ENCODE results near the gene TBL1Y. TPM values are rescaled to one million over a fixed set of nuclear protein-coding genes. Genes with fewer than 3 reads are reported as not detected.
"Not testable (repeated sequence)": the region's sequence is repeated elsewhere in the genome, so short reads cannot be mapped to it uniquely, and the experiment has no call there.

TBL1Y gene
- total and polyA plus RNA-seq, 2 of the 4 experiments (the other 2 are of a cell fraction) = not detected

DNA sequence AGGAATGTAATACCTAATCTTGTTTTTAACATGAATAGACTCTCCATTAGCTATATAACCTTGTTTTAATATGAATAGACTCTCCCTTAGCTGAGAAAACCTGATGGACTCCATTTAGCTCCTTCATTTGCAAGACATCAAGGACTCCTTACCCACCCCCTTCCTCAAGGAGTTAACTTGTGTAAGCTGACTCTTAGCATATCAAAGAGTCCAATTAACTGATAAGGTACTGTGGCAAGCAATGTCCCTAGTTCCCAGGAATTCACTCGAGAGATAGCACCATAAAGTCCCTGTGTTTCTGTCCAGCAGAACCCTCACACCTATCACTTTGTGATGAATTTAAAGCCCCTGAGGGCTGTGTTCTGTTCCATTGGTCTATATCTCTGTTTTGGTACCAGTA lies 15.3 kb upstream of the TBL1Y start:
- in situ Hi-C loops (cut with MboI; ENCODE audit: low sequenced_read_pairs) = no loop called here
- no peak overlapping the region for H3K4me3 ChIP-seq (ENCODE audit: insufficient read depth, low read depth, low read length)
- H2AFZ ChIP-seq (replicated peaks; ENCODE audit: low read length, poor library complexity) = no peak overlapping the region
- no peak overlapping the region for H2BK5ac ChIP-seq (ENCODE audit: low read depth, low read length, poor library complexity, severe bottlenecking)
- no peaks in the 10 kb centered on the region for H3K79me1 ChIP-seq (ENCODE audit: low read depth in 1 of 2, low read length in 2 of 2)
- H4K8ac ChIP-seq (ENCODE audit: low read depth in 2 of 2, low read length in 2 of 2) = no peak overlapping the region
- no peak overlapping the region for H3K23ac ChIP-seq (ENCODE audit: low read depth, low read length)
- H3K4me2 ChIP-seq (ENCODE audit: low read depth, low read length) = no peak overlapping the region
- H2BK20ac ChIP-seq (ENCODE audit: low read depth, low read length) = no peak overlapping the region
- ATAC-seq (ENCODE audit: low read depth) (no peak), DNase-seq (no peak)
- no CpG with 5 or more reads among the region's 1 CpG for WGBS, 2 experiments (ENCODE audit: extremely low coverage in 2 of 2, insufficient read length in 1 of 2)
- no peak overlapping the region for H3K18ac ChIP-seq (ENCODE audit: low read depth, low read length)
- intact Hi-C loops (cut with micrococcal nuclease) = no loop called here
- dilution Hi-C loops (cut with HindIII; ENCODE audit: low sequenced_read_pairs, unreplicated experiment) = no loop called here
- H3K27me3 ChIP-seq (ENCODE audit: control insufficient read depth, insufficient read depth, low read length) = no peaks in the 10 kb centered on the region
- H3K9ac ChIP-seq (ENCODE audit: low read depth, low read length) = no peak overlapping the region
- BruUV-seq (replicated peaks) = no TSS peak
- no peak overlapping the region for H2AK5ac ChIP-seq (ENCODE audit: low read depth, low read length)
- H2BK120ac ChIP-seq (ENCODE audit: low read depth, low read length) = no peak overlapping the region
- CTCF ChIA-PET = no interaction called here
- TF ChIP-seq NFE2L2 (IDR thresholded peaks at IDR 0.05; ENCODE audit: low read depth, low read length) = no peak
- H3K14ac ChIP-seq (replicated peaks; ENCODE audit: low read depth, low read length) = no peak overlapping the region
- H3K9me3 ChIP-seq (ENCODE audit: control insufficient read depth, insufficient read depth, low read length) = no peaks in the 10 kb centered on the region
- H4K5ac ChIP-seq (ENCODE audit: low read depth, low read length) = no peak overlapping the region
- no peaks in the 10 kb centered on the region for H3K9me1 ChIP-seq (ENCODE audit: insufficient read depth, low read length)
- POLR2A ChIA-PET (ENCODE audit: unreplicated experiment) = no interaction called here
- no peak overlapping the region for H3K4ac ChIP-seq (ENCODE audit: low read depth, low read length)
- H4K20me1 ChIP-seq (ENCODE audit: insufficient read depth, low read length) = no peaks in the 10 kb centered on the region
- no peaks in the 10 kb centered on the region for H3K4me1 ChIP-seq (ENCODE audit: control insufficient read depth, insufficient read depth, low read length)
- H4K91ac ChIP-seq (ENCODE audit: insufficient read depth, low read depth, low read length) = no peak overlapping the region
- no peaks in the 10 kb centered on the region for H3K36me3 ChIP-seq (ENCODE audit: control insufficient read depth, insufficient read depth, low read length)
- no peak overlapping the region for H3K27ac ChIP-seq (ENCODE audit: insufficient read depth, low read length)
- H2BK15ac ChIP-seq (ENCODE audit: low read depth, low read length) = no peak overlapping the region
- H2AK9ac ChIP-seq (replicated peaks; ENCODE audit: low read depth, low read length, poor library complexity) = no peak overlapping the region
- no peak overlapping the region for H3K56ac ChIP-seq (ENCODE audit: extremely low read depth, insufficient read depth, low read length)

DNA sequence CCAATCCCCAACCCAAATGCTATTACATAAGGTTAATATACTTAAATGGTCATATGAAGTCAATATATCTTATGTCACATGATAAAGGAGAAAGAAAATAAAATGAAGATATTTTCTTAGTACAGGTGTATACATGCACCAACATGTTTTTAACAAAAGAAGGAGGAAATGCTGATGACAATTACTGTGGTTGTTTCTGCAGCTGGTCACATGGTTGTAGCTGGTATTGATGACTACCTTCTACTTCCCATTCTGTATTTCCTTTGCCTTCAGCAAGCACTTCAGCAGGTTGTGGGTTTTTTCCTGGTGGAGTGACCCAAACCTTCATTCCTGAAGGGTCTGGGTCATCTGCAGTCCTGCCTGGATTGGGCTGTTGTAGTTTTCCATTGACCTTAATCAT lies 8.4 kb upstream of the TBL1Y start:
- POLR2A ChIA-PET (ENCODE audit: unreplicated experiment); intact Hi-C loops (cut with micrococcal nuclease); ATAC-seq (ENCODE audit: low read depth); H4K91ac ChIP-seq (ENCODE audit: insufficient read depth, low read depth, low read length); H2AK9ac ChIP-seq (replicated peaks; ENCODE audit: low read depth, low read length, poor library complexity); BruUV-seq (replicated peaks); H3K23ac ChIP-seq (ENCODE audit: low read depth, low read length); H2AFZ ChIP-seq (replicated peaks; ENCODE audit: low read length, poor library complexity); H3K56ac ChIP-seq (ENCODE audit: extremely low read depth, insufficient read depth, low read length); H2BK120ac ChIP-seq (ENCODE audit: low read depth, low read length); H2BK15ac ChIP-seq (ENCODE audit: low read depth, low read length); H3K9me3 ChIP-seq (ENCODE audit: control insufficient read depth, insufficient read depth, low read length); H4K8ac ChIP-seq (ENCODE audit: low read depth in 2 of 2, low read length in 2 of 2); H3K4me1 ChIP-seq (ENCODE audit: control insufficient read depth, insufficient read depth, low read length); H3K79me1 ChIP-seq (ENCODE audit: low read depth in 1 of 2, low read length in 2 of 2); H3K4me2 ChIP-seq (ENCODE audit: low read depth, low read length); H2AK5ac ChIP-seq (ENCODE audit: low read depth, low read length); H3K9ac ChIP-seq (ENCODE audit: low read depth, low read length); H4K20me1 ChIP-seq (ENCODE audit: insufficient read depth, low read length); H4K5ac ChIP-seq (ENCODE audit: low read depth, low read length); CTCF ChIA-PET; H2BK20ac ChIP-seq (ENCODE audit: low read depth, low read length); H3K4me3 ChIP-seq (ENCODE audit: insufficient read depth, low read depth, low read length); H2BK5ac ChIP-seq (ENCODE audit: low read depth, low read length, poor library complexity, severe bottlenecking); H3K9me1 ChIP-seq (ENCODE audit: insufficient read depth, low read length); DNase-seq; H3K14ac ChIP-seq (replicated peaks; ENCODE audit: low read depth, low read length); H3K27ac ChIP-seq (ENCODE audit: insufficient read depth, low read length); H3K27me3 ChIP-seq (ENCODE audit: control insufficient read depth, insufficient read depth, low read length); in situ Hi-C loops (cut with MboI; ENCODE audit: low sequenced_read_pairs); H3K18ac ChIP-seq (ENCODE audit: low read depth, low read length); dilution Hi-C loops (cut with HindIII; ENCODE audit: low sequenced_read_pairs, unreplicated experiment); H3K36me3 ChIP-seq (ENCODE audit: control insufficient read depth, insufficient read depth, low read length); H3K4ac ChIP-seq (ENCODE audit: low read depth, low read length): not testable (repeated sequence)

Data from IMR-90 (cell line).